Epithelial cell of proximal tubule (primary cell): ENCODE measurements around the gene CIRBP. TPM values are rescaled to one million over a fixed set of nuclear protein-coding genes. Genes with fewer than 3 reads are reported as not detected.

Source experiments
- DNase-seq: peaks from one replicate; pipeline ENCODE4 v3.0.0-alpha.2; 2011; ENCODE audit warnings: low read depth
- H3K4me3 ChIP-seq: 2 replicates; pipeline ENCODE4 v1.5.1; 2011; ENCODE audit warnings: low read depth, mild to moderate bottlenecking, low read length
- total RNA-seq: library from RNA; depleted of rRNA; stranded (reverse); fragments of >200 nt; gene quantifications from 2 replicates; pipeline ENCODE4 v1.2.3, GENCODE V29; 2015
- TF ChIP-seq, protein P1 (sequence below): conservative IDR thresholded peaks from 2 replicates; pipeline ENCODE4 v1.5.1; 2012; ENCODE audit warnings: low read depth, mild to moderate bottlenecking, low read length

CIRBP gene
- total RNA-seq, 1 donor from 2014 or later = 317 TPM

DNA sequence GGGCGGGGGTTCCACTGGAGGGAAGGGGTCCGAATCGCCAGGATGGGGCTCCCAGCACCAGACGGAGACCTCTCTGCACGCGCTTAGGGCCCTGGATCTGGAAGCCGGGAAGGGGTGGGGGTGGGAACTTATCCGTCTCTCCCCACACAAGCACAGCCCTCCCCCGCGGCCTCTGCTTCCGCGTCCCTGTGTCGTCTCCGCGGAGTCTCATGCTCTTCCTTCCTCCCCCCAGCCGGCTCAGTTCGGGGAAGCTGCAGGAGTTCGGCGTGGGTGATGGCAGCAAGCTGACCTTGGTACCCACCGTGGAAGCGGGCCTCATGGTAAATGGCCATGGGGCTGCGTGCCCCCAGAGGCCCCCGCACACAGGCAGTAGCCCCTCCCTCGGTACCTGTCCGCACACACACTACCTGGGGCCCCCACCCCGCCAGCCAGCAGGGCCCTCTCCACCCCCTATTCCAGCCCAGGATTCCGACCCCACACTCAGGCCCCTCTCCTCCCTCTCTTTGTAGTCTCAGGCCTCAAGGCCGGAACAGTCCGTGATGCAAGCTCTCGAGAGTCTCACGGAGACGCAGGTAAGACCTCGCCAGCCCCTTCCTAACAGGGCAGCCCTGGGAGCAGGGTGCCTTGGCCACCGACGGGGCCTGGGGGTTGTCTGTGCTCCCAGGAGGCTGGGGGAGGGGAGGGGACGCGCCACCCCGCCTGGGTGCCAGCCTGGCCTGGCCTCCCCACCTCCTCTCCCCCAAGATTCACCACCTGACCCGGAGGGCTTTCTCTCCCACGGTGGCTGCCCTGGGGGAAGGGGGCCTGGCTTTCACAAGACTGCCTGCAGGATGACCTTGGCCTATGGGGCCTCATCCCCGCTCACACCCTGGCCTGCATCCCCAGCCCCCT, 17.6 kb upstream of the CIRBP start:
- H3K4me3 ChIP-seq = peak overlapping the region; percentile 88
- no peak for DNase-seq
- TF ChIP-seq, protein P1, sequence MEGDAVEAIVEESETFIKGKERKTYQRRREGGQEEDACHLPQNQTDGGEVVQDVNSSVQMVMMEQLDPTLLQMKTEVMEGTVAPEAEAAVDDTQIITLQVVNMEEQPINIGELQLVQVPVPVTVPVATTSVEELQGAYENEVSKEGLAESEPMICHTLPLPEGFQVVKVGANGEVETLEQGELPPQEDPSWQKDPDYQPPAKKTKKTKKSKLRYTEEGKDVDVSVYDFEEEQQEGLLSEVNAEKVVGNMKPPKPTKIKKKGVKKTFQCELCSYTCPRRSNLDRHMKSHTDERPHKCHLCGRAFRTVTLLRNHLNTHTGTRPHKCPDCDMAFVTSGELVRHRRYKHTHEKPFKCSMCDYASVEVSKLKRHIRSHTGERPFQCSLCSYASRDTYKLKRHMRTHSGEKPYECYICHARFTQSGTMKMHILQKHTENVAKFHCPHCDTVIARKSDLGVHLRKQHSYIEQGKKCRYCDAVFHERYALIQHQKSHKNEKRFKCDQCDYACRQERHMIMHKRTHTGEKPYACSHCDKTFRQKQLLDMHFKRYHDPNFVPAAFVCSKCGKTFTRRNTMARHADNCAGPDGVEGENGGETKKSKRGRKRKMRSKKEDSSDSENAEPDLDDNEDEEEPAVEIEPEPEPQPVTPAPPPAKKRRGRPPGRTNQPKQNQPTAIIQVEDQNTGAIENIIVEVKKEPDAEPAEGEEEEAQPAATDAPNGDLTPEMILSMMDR = no peak

DNA sequence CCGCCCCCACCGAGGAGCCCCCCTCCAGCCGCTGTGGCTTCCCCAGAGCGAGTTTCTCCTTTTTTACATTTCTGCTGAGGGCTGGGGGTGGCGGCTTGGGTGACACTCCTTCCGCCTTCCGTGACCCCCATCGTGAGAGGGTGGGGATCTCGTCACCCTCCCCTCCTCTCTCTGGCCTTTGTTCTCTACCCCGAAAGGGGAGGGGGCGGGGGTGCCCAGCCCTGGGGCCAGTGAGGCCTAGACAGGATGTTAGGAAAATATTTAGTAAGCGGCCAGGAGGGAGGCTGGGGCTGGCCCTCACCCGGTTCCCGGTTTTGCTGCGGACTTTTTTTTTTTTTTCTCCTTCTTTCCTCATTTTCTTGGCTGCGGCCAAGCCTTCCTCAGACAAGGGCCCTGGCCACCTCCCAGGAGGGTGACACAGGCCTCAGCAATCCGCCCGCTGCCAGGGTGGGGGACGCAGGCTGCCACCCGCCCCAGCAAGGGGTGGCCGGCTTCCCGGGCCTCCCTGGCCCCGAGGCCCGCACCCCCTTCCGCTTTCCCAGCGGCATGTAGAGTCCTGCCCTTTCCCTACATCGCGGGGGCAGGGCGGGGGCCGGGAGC, 16.8 kb upstream of the CIRBP start:
- no peak for DNase-seq
- peak overlapping the region; percentile 88 for H3K4me3 ChIP-seq
- TF ChIP-seq, protein P1 = no peak

DNA sequence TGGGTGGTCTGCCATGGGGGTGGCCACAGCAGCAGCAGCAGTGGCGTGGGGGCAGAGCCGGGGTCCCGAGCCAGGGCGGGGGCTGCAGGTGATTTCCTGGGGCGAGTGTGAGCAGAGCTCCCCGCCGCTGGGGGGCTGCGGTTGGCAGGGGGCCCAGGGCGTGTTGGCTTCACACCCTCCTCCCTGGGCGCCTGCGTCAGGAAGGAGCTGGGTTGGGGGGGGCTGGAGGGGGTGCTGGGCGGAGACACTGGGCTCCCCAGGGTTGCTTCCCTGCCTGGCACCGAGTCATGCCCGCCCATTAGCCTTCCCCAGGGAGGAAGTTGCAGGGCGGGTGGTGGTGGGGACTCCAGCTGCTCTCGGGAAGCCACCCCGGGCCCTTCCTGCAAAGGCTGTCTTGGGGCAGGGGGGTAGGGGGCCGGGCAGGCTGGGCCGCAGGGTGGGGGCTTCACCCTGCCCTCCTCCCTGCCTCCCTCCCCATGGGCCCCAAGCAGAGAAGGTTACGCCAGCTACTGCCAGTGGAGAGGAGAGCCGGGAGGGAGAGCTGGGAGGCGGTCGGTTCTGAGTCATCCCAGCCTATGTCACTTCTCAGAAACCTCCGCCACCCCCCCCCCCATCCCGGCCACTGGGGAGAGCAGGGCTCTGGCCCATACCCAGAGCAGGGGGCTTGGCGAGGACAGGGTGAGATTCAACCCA, 16.2 kb upstream of the CIRBP start:
- H3K4me3 ChIP-seq = peak overlapping the region; percentile 88
- DNase-seq = no peak
- TF ChIP-seq, protein P1 = no peak

DNA sequence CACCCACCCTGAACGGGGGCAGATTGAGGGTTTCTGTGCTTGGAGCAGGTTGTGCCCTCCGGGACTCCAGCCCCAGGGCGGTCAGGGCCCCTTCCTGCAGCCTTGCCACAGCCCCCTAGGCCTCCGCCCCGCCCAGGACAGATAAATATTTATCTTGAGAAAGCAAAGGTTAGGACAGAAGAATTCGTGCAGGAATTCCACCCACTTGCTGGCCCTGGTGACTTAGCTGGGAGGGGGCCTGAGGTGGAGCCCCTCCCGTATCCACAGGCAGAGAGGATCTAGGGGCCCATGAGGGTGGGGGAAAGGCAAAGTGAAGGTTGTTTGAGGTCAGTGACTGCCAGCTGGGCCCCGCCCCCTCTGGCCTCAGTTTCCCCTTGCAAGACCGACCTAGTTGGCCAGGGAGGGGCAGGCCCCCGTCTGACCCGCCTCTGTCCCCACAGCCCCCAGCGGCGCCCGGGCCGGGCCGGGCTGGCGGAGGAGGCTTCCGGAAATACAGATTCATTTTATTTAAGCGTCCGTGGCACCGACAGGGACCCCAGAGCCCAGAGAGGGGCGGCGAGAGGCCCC, 15.5 kb upstream of the CIRBP start:
- TF ChIP-seq, protein P1 = no peak
- no peak for DNase-seq
- peak overlapping the region; percentile 88 for H3K4me3 ChIP-seq

DNA sequence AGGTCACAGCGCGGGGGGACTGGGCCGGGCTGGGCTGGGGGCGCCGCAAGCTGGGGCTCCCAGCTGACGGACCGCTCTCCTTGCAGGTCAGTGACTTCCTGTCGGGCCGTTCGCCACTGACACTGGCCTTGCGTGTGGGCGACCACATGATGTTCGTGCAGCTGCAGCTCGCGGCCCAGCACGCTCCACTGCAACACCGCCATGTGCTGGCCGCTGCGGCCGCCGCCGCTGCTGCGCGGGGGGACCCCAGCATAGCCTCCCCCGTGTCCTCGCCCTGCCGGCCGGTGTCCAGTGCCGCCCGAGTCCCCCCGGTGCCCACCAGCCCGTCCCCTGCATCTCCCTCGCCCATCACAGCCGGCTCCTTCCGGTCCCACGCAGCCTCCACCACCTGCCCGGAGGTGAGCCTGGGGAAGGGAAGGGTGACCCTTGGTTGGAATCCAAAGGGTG, 15.0 kb upstream of the CIRBP start:
- H3K4me3 ChIP-seq = no peak overlapping the region
- no peak for DNase-seq
- TF ChIP-seq, protein P1 = no peak

DNA sequence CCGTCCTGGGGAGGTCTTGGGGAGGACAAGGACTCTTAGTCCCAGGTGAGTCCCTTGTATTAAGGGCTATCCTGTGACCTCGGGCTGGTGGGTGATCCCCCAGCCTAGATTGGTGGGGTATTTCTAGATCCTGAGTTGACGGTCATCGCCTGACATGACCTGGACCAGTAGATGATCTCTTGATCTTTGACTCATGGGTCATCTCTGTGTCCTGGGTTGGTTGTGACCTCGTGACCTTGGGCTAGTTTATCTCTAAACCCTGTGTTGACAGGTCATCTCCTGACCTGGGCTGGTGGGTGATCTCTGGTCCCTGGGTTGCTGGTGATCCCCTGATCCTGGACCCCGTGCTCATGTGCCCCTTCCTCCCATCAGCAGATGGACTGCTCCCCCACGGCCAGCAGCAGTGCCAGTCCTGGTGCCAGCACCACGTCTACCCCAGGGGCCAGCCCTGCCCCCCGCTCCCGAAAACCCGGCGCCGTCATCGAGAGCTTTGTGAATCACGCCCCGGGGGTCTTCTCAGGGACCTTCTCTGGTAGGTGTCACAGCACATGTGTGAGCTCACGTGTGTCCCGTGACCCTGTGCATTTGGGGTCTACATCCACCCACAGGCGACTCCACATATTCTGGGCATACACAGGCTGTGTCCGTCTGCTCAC, 14.5 kb upstream of the CIRBP start:
- no peak for DNase-seq
- TF ChIP-seq, protein P1 = no peak
- H3K4me3 ChIP-seq = no peak overlapping the region
